MM.1S (cell line): ENCODE measurements around the gene GNG14.

Experiments used
- CTCF ChIP-seq: fragments of 300-600 bp; sonication (generic); IDR thresholded peaks from 2 replicates; pipeline ENCODE4 v1.5.1; 2016; ENCODE audit warnings: antibody characterized with exemption, low read length, mixed read lengths
- EZH2 ChIP-seq: fragments of 300-600 bp; sonication (generic); optimal IDR thresholded peaks from 2 replicates; pipeline ENCODE3; 2017; ENCODE audit warnings: low read depth, mild to moderate bottlenecking, antibody characterized with exemption, low read length, mixed read lengths
- EZH2phosphoT487 ChIP-seq: fragments of 300-600 bp; sonication (generic); IDR thresholded peaks from 2 replicates; pipeline ENCODE4 v1.6.1; 2018; ENCODE audit warnings: antibody characterized with exemption, low read length

DNA sequence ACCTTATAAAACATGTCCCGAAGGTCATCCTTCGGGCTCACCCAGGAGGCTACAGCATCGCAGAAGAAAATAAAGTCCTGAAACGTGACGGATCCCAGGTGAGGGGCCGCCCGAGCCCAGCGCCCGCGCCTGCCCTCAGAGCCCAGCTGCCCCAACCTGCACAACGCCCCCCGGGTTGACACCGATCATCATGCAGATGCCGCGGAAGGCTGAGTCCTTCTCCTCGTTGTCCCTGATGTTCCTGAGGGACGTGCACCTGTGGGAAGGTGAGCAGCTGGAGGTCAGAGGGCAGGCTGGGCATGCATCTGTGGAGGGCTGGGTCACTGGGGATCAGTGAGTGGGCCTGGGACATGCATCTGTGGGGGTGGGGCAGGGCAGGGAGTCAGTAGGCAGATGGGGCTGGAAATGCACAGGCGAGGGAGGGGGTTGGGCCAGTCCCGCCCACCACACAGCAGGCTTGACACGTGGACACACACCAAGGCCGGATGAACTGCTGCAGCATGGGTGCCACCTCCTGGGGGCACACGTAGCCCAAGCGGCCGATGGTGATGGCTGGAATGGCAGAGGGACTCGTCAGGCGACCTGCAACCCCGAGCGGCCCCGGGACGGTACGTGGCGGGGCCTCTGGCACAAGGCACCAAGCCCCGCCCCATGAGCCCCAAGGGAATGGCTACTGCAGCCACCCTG lies 13.9 kb downstream of the GNG14 start:
- TF ChIP-seq CTCF (no peak), EZH2 (no peak), EZH2phosphoT487 (no peak)
